Measurements from ENCODE around the gene EEIG2. TPM values are rescaled to one million over a fixed set of nuclear protein-coding genes. Genes with fewer than 3 reads are reported as not detected.

EEIG2 gene
- total RNA-seq, 1 experiment from 2014 or later = 16.0 TPM

- TF ChIP-seq YY1 (IDR thresholded peaks at IDR 0.05; ENCODE audit: extremely low read depth, insufficient replicate concordance, low read depth, low read length) = no peak
Observed at GRCh38 chr1:108609483-108610049, 49.7 kb downstream of the EEIG2 start (continued).

Other genes with a start within 250 kb of the EEIG2 start
- not detected for gene NBPF6, start 109.8 kb upstream of the EEIG2 start, total RNA-seq (2021; ENCODE audit: unreplicated experiment)
- gene HENMT1, start 101.0 kb downstream of the EEIG2 start, total RNA-seq (2021; ENCODE audit: unreplicated experiment) = not detected
- gene PRPF38B, start 132.2 kb downstream of the EEIG2 start, total RNA-seq (2021; ENCODE audit: unreplicated experiment) = 46.4 TPM
- 0.10 TPM for gene FNDC7, start 152.8 kb downstream of the EEIG2 start, total RNA-seq (2021; ENCODE audit: unreplicated experiment)
- 22.6 TPM for gene STXBP3, start 186.6 kb downstream of the EEIG2 start, total RNA-seq (2021; ENCODE audit: unreplicated experiment)